Mesenchymal stem cell (in vitro differentiated cells and primary cell): ENCODE results near the gene EIF4B.

Source experiments
- DNase-seq: peaks from one replicate; pipeline ENCODE4 v3.0.0-alpha.2; 2013
- H2AFZ ChIP-seq: one replicate; pipeline ENCODE4 v1.6.1; 2013; ENCODE audit warnings: low read depth, mild to moderate bottlenecking, control low read depth, inconsistent platforms, low read length, moderate library complexity
- H2AK5ac ChIP-seq: 2 replicates; pipeline ENCODE4 v1.6.1; 2013; ENCODE audit warnings: low read length, moderate library complexity, mild to moderate bottlenecking, inconsistent platforms; ENCODE audit not compliant: severe bottlenecking
- H2BK120ac ChIP-seq: one replicate; pipeline ENCODE4 v1.6.1; 2013; ENCODE audit warnings: low read depth, mild to moderate bottlenecking, inconsistent platforms, low read length, moderate library complexity
- H2BK12ac ChIP-seq, 2 experiments: one replicate each; pipeline ENCODE4 v1.6.1; 2013; ENCODE audit warnings: inconsistent platforms in 2 of 2, low read length in 2 of 2, mild to moderate bottlenecking in 2 of 2, moderate library complexity in 2 of 2, control low read depth in 1 of 2
- H2BK15ac ChIP-seq: one replicate; pipeline ENCODE4 v1.6.1; 2013; ENCODE audit warnings: mild to moderate bottlenecking, low read depth, inconsistent platforms; ENCODE audit not compliant: poor library complexity, severe bottlenecking
- H2BK5ac ChIP-seq: 2 replicates; pipeline ENCODE4 v1.6.1; 2013; ENCODE audit warnings: low read depth, mild to moderate bottlenecking, low read length, control low read depth, inconsistent platforms; ENCODE audit not compliant: poor library complexity, severe bottlenecking
- H3K14ac ChIP-seq, 2 experiments: one replicate each; pipeline ENCODE4 v1.6.1; 2013; ENCODE audit warnings: inconsistent platforms in 2 of 2, low read length in 2 of 2, control low read depth in 1 of 2, mild to moderate bottlenecking in 1 of 2, moderate library complexity in 1 of 2
- H3K18ac ChIP-seq, 2 experiments: one replicate each; pipeline ENCODE4 v1.6.1; 2013; ENCODE audit warnings: inconsistent platforms in 2 of 2, low read length in 2 of 2, control low read depth in 1 of 2, low read depth in 1 of 2, mild to moderate bottlenecking in 1 of 2
- H3K23ac ChIP-seq, 2 experiments: one replicate each; pipeline ENCODE4 v1.6.1; 2013; ENCODE audit warnings: inconsistent platforms in 2 of 2, low read length in 2 of 2, mild to moderate bottlenecking in 2 of 2, moderate library complexity in 2 of 2, control low read depth in 1 of 2
- H3K27ac ChIP-seq: 2 replicates; pipeline ENCODE4 v1.5.1; 2013; ENCODE audit warnings: mild to moderate bottlenecking, moderate library complexity, low read length, control low read depth, inconsistent platforms; ENCODE audit not compliant: poor library complexity, severe bottlenecking
- H3K27me3 ChIP-seq, 2 experiments: 2 replicates each; pipeline versions ENCODE4 v1.6.1 to v1.7.0; 2013; ENCODE audit warnings: low read length in 2 of 2, mild to moderate bottlenecking in 2 of 2, moderate library complexity in 2 of 2, control low read depth in 1 of 2, inconsistent platforms in 1 of 2; ENCODE audit not compliant: control insufficient read depth in 1 of 2, insufficient read depth in 1 of 2
- H3K36me3 ChIP-seq, 2 experiments: 2 replicates each; pipeline versions ENCODE4 v1.6.1 to v1.7.0; 2013; ENCODE audit warnings: low read length in 2 of 2, control low read depth in 1 of 2, inconsistent platforms in 1 of 2, low read depth in 1 of 2, mild to moderate bottlenecking in 1 of 2; ENCODE audit not compliant: insufficient read depth in 2 of 2, control insufficient read depth in 1 of 2
- H3K4ac ChIP-seq, 2 experiments: one replicate each; pipeline ENCODE4 v1.6.1; 2013; ENCODE audit warnings: inconsistent platforms in 2 of 2, low read length in 2 of 2, mild to moderate bottlenecking in 2 of 2, moderate library complexity in 2 of 2, control low read depth in 1 of 2, low read depth in 1 of 2
- H3K4me1 ChIP-seq: 2 replicates; pipeline ENCODE4 v1.6.1; 2013; ENCODE audit warnings: low read depth, low read length, control low read depth; ENCODE audit not compliant: control insufficient read depth, insufficient read depth
- H3K4me2 ChIP-seq: 2 replicates; pipeline ENCODE4 v1.6.1; 2013; ENCODE audit warnings: low read length, mild to moderate bottlenecking, inconsistent platforms; ENCODE audit not compliant: poor library complexity, severe bottlenecking
- H3K4me3 ChIP-seq, 2 experiments: 2 replicates each; pipeline versions ENCODE4 v1.5.1 to v1.7.0; 2013; ENCODE audit warnings: low read length in 2 of 2, mild to moderate bottlenecking in 2 of 2, control low read depth in 1 of 2, low read depth in 1 of 2; ENCODE audit not compliant: insufficient read depth in 1 of 2
- H3K79me1 ChIP-seq: replicated peaks from 2 replicates; pipeline ENCODE4 v1.6.1; 2013; ENCODE audit warnings: mild to moderate bottlenecking, control low read depth, low read length, inconsistent platforms; ENCODE audit not compliant: poor library complexity, severe bottlenecking
- H3K9ac ChIP-seq: 2 replicates; pipeline ENCODE4 v1.7.0; 2013; ENCODE audit warnings: mild to moderate bottlenecking, low read length, moderate library complexity
- H3K9me3 ChIP-seq: 2 replicates; pipeline ENCODE4 v1.7.0; 2013; ENCODE audit warnings: mild to moderate bottlenecking, low read length; ENCODE audit not compliant: control insufficient read depth
- H4K8ac ChIP-seq: one replicate; pipeline ENCODE4 v1.6.1; 2013; ENCODE audit warnings: inconsistent platforms, mild to moderate bottlenecking, low read length, moderate library complexity
- H4K91ac ChIP-seq: one replicate; pipeline ENCODE4 v1.6.1; 2013; ENCODE audit warnings: mild to moderate bottlenecking, low read length, inconsistent platforms
- WGBS: methylation state at CpG from one replicate; pipeline ENCODE4 v1.1.7; 2013; ENCODE audit warnings: mixed read lengths; 5-methylcytosine and 5-hydroxymethylcytosine counted together

The EIF4B gene

GRCh38 chr12:53004178-53004577 lies 2.1 kb upstream of the EIF4B start:
- Histone ChIP-seq H2BK15ac (no peak overlapping the region), H3K27me3 (peaks cover 0 to 5% of the 10 kb centered on the region in 2 experiments), H4K8ac (peak overlapping the region; percentile 75), H3K36me3 (peaks cover 4 to 10% of the 10 kb centered on the region in 2 experiments), H2BK12ac (no peak overlapping the region), H3K14ac (no peak overlapping the region), H2BK5ac (no peak overlapping the region), H3K79me1 (peaks cover 3% of the 10 kb centered on the region), H3K18ac (no peak overlapping the region), H3K4me3 (peak overlapping the region in 1 of 2 experiments; percentile 100), H3K27ac (no peak overlapping the region), H3K9ac (peak overlapping the region; percentile 97), H3K23ac (no peak overlapping the region), H2BK120ac (peak overlapping the region; percentile 61), H3K9me3 (no peaks in the 10 kb centered on the region), H2AFZ (no peak overlapping the region), H3K4me2 (no peak overlapping the region), H3K4ac (no peak overlapping the region), H2AK5ac (no peak overlapping the region), H3K4me1 (peaks cover 7% of the 10 kb centered on the region), H4K91ac (no peak overlapping the region)
- WGBS: 61% methylated on average over 5 of the region's 5 CpGs
- DNase-seq: no peak

DNA sequence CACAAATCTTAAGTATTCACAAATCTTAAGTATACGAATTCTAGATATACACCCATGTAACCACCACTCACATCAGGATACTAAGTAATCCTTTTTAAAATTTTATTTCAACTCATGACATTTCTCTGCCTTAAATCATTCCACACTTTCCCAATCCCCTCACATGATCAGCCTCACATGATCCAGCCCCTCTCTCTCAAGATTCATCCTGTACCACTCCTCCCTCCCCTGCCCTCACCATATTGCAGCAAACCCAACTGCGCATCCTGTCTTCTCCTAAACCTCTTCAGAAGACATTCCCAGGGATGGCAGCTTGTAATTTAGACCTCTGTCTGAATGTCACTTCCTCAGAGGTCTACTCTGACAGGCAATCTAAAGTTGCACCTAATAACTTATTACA lies 1.7 kb upstream of the EIF4B start:
- Histone ChIP-seq H2AFZ (no peak overlapping the region), H2AK5ac (no peak overlapping the region), H3K9me3 (no peaks in the 10 kb centered on the region), H3K14ac (no peak overlapping the region), H3K4me2 (peak overlapping the region; percentile 36), H4K8ac (no peak overlapping the region), H3K27me3 (peaks cover 0 to 2% of the 10 kb centered on the region in 2 experiments), H3K79me1 (peaks cover 3% of the 10 kb centered on the region), H3K9ac (peak overlapping the region; percentile 97), H3K4me3 (peak overlapping the region in 1 of 2 experiments; percentile 100), H2BK15ac (no peak overlapping the region), H2BK120ac (no peak overlapping the region), H4K91ac (peak overlapping the region; percentile 18), H2BK12ac (no peak overlapping the region), H3K4ac (no peak overlapping the region), H3K23ac (peak overlapping the region in 1 of 2 experiments; percentile 23), H3K27ac (no peak overlapping the region), H3K4me1 (peaks cover 8% of the 10 kb centered on the region), H3K18ac (peak overlapping the region in 1 of 2 experiments; percentile 37), H2BK5ac (no peak overlapping the region), H3K36me3 (peaks cover 4 to 14% of the 10 kb centered on the region in 2 experiments)
- WGBS: 88% methylated on average over 2 of the region's 2 CpGs
- peak; percentile 69 for DNase-seq

GRCh38 chr12:53005215-53005985 lies 856 bp upstream of the EIF4B start:
- Histone ChIP-seq H3K4me3 (peak overlapping the region; percentile 85 to 100), H3K9me3 (no peaks in the 10 kb centered on the region), H3K18ac (peak overlapping the region; percentile 72 to 98), H3K27ac (peak overlapping the region; percentile 55), H3K4me2 (peak overlapping the region; percentile 81), H3K4ac (peak overlapping the region; percentile 75 to 97), H3K36me3 (peaks cover 4 to 21% of the 10 kb centered on the region in 2 experiments), H2BK15ac (peak overlapping the region; percentile 67), H2AFZ (peak overlapping the region; percentile 46), H3K4me1 (peaks cover 8% of the 10 kb centered on the region), H3K23ac (no peak overlapping the region), H2AK5ac (peak overlapping the region; percentile 81), H2BK12ac (no peak overlapping the region), H2BK120ac (peak overlapping the region; percentile 79), H4K8ac (peak overlapping the region; percentile 95), H3K9ac (peak overlapping the region; percentile 97), H4K91ac (peak overlapping the region; percentile 83), H3K14ac (peak overlapping the region in 1 of 2 experiments; percentile 18), H2BK5ac (no peak overlapping the region), H3K27me3 (no peaks in the 10 kb centered on the region), H3K79me1 (peaks cover 3% of the 10 kb centered on the region)
- WGBS: 21% methylated on average over 20 of the region's 28 CpGs
- peak; percentile 22 for DNase-seq

DNA sequence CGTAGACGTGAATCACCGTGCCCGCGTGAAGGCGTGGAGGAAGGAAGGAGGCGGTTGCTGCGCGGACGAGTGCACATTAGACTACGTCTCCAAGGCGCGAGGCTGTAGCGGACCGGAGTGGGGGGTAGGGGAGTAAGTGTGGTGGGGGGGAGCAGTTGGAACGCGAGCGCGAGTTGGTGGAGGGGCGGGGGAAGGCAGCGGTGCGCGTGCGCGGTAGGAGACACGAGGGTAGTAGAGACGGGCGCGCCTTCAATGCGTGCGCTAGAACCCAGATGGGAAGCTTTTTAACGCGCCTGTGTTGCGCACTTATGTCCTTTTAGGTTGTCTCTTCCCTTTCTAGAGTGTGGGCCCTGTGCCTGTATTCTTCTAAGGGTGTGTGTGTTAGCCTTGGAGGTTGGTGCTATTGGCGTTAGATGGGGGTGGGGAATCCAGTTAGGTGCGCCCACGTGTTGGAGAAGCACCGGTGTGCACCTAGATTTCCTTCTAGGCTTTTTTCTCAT lies 604 bp downstream of the EIF4B start:
- H3K14ac ChIP-seq: peak overlapping the region in 1 of 2 experiments; percentile 100
- peak; percentile 79 for DNase-seq
- peak overlapping the region; percentile 99 for H2AK5ac ChIP-seq
- H2BK15ac ChIP-seq: peak overlapping the region; percentile 77
- peak overlapping the region; percentile 97 to 98 for H3K4ac ChIP-seq
- H2BK120ac ChIP-seq: peak overlapping the region; percentile 78
- under 1% methylated on average over 35 of the region's 38 CpGs for WGBS
- H3K27ac ChIP-seq: peak overlapping the region; percentile 95
- peak overlapping the region; percentile 100 for H3K9ac ChIP-seq
- H3K4me2 ChIP-seq: peak overlapping the region; percentile 94
- H4K91ac ChIP-seq: peak overlapping the region; percentile 96
- H3K36me3 ChIP-seq: peaks cover 6 to 34% of the 10 kb centered on the region in 2 experiments
- no peaks in the 10 kb centered on the region for H3K27me3 ChIP-seq
- no peak overlapping the region for H2AFZ ChIP-seq
- peak overlapping the region; percentile 89 to 92 for H2BK12ac ChIP-seq
- peak overlapping the region; percentile 83 for H4K8ac ChIP-seq
- H3K4me3 ChIP-seq: peak overlapping the region; percentile 99 to 100
- peak overlapping the region; percentile 87 for H2BK5ac ChIP-seq
- peak overlapping the region in 1 of 2 experiments; percentile 95 for H3K23ac ChIP-seq
- H3K18ac ChIP-seq: peak overlapping the region; percentile 87 to 100
- peaks cover 3% of the 10 kb centered on the region for H3K79me1 ChIP-seq
- no peaks in the 10 kb centered on the region for H3K9me3 ChIP-seq
- H3K4me1 ChIP-seq: peaks cover 8% of the 10 kb centered on the region
